CD4-positive, alpha-beta T cell treated with Interferon alpha-2 for 1 hour (primary cell): ENCODE data around the gene C9orf152.
"Not testable (repeated sequence)": the region's sequence is repeated elsewhere in the genome, so short reads cannot be mapped to it uniquely, and the experiment has no call there.

Experiments used
- DNase-seq, 2 donors: peaks; one replicate each; pipeline ENCODE4 v3.0.0-alpha.2; 2020 to 2022

Gene C9orf152

DNA sequence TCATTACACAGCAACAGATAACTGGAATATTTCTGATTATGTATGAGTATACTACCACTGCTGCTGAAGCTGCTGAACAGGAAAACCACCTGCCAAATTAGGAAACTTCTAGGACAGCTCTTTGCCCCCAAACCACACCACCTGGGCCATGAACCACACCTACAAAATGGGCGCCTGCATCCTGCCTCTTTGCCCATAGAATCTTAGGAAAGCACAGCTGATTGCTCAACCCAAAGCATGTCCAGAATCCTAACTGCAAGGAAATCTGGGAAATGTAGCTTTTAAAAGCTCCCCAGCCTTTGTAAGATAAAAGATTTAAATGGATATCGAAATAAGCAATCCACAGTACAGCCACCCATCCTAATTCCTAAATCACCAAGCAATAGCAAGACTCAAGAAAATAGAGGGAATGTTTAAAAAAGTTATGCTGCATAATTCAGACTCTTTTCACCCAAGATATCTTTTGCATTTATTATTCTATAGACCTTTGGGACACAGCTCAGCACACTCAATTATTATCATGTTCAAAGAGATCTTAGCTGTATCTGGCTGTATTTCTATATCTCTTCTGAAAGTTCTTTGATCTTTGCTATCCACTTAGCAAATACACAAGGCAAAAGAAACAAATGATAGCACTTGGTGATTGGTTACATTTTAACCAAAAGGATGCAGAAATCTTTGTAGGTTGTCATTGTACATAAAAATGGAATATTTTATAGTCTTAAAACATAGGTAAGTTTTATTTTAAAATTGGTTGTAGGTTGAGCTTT, 6.8 kb upstream of the C9orf152 start:
- no peak for DNase-seq

DNA sequence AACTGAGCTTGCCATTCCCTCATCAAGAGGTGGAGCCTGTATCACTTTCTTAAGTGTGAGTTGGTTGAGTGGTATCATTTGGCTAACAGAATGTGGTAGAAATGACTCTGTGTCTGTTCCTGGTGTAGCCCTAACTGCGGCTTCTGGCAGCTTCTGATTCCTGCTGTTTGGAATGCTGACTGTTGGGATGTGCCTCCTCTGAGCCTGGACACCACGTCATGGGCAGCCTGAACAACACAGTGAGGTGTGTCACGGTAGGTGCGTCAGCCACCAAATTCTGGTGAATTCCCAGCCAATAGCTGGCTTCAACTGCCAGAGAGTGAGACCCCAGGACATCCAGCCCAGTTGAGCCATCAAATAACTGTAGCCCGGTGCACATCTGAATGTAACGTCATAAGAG, 6.1 kb upstream of the C9orf152 start:
- DNase-seq, result no peak

DNA sequence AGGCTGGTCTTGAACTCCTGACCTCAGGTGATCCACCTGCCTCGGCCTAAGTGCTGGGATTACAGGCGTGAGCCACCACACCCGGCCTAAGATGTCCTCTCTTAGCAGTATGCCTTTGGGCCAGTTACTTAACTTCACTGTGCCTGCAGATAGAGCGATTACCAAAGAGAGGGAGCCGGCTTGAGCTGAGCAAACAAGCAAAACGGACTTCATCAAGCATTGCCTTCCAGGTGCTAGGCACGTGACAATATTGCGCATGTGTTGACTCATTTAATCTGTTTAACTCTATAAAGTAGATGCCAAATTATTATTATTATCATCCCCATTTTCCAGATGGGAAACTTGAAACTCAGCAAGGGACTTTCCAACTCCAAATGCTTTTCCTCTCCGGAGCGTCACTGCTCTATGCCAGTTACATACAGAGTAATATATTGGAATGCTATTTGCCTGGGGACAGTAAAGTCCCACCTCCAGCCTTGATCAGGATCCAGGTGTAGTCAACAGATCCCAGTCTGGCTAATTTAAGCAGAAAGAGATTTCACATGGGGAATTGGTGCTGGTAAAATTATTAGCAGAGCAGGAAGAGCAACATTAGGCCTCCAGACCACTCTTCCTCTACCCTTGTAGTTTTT, 5.6 kb upstream of the C9orf152 start:
- DNase-seq, result no peak

DNA sequence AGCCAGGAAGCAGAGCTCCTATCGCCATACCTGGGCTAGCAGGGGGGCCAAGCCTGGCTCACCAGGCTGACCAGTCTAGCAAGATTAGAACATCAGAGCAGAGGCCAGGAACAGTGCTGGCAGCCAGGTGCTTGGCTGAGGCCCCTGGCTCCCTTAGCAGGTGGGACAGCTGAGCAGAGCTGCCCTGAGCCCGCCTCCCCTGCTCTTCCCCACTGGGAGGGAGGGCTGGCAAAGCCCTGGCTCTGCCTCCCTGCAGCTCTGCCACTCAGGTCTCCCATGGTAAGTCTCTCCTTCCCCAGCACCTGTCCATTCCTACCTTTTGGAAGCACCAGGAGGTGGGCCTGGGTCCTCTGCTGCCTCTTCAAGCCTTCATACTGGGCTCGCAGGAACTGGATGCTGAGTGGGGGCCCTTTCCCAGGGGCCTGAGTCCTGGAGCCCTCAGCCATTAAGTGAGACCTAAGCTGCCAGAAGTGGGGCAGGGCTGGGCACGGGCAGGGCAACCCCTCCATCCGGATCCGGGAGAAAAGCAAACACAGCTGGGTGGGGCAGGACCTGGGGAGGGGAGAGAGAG, 803 bp downstream of the C9orf152 start:
- no peak for DNase-seq

DNA sequence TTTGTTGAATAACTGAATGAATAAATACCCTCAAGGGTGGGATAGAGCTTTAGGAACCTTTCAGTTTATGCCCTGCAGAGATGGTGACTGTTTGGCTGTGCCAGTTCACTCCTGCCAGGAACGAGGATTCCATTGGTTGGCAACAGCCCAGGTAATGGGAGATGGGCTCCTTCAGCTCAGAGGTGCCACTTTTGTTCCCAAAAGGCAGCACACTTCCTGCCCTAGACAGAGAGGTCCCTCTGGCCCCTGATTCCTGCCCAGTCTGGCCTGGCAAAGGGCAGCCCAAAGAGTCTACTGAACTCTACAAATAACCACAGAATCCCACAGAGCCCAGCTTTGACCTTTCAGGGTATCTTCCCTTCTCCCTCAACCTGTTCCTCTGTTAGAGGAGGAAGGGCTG, 1.6 kb downstream of the C9orf152 start:
- DNase-seq, result no peak

DNA sequence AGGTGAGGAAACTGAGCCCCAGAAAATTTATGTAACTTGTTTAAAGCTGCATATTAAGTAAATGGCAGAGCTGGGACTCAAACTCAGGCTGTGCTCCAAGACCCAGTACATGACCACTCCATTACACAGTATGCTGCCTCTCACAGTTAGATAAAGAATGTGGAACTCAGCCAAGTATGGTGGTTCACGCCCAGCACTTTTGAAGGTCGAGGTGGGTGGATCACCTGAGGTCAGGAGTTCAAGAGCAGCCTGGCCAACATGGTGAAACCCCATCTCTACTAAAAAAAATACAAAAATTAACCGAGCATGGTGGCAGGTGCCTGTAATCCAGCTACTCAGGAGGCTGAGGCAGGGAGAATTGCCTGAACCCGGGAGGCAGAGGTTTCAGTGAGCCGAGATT, 2.3 kb downstream of the C9orf152 start:
- not testable (repeated sequence) for DNase-seq

DNA sequence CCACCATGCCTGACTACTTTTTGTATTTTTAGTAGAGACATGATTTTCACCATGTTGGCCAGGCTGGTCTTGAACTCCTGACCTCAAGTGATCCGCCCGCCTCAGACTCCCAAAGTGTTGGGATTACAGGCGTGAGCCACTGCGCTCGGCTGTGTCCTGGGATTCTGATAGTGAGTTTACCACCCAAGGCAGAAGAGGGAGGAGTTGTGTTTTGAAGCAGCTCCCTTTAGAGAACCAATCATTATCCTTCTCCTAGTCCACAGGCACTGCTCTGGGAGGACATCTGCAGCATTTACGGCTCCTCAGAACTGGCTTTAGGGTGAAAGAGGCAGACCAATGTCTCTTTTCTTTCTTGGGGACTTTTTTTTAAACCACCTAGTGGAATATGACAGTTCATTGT, 5.7 kb downstream of the C9orf152 start:
- no peak for DNase-seq

DNA sequence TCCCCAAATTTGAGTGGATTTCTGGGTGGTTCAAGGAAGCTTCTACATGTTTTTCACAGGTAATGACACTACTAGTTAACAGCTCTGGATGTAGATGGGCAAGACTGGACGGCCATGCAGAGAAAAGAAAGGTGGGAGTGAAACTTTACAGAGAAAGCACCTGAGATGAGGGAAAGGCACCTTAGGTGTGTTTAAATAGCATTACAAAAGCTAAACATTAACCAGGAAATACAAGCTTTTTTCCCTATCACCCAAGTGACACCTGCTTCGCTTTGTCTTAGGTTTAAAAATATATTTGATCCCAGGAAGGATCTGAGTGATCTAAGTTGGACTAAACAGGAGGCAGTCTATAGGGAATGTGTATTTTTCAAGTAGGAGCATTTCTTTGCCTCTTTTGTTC, 8.3 kb downstream of the C9orf152 start:
- no peak for DNase-seq

DNA sequence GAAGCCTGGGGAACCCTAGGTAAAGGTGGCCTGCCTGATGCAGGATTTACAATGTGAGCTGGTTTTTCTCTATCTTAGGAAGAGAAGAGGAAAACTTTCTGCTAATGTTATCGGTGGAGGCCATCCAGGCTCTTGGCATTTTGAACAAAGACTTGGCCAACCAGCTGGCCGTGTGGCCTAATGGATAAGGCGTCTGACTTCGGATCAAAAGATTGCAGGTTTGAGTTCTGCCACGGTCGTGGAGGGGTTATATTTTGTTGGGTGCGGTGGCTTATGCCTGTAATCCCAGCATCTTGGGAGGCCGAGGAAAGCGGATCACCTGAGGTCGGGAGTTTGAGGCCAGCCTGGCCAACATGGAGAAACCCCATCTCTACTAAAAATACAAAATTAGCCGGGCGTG, 9.6 kb downstream of the C9orf152 start:
- DNase-seq, result no peak

DNA sequence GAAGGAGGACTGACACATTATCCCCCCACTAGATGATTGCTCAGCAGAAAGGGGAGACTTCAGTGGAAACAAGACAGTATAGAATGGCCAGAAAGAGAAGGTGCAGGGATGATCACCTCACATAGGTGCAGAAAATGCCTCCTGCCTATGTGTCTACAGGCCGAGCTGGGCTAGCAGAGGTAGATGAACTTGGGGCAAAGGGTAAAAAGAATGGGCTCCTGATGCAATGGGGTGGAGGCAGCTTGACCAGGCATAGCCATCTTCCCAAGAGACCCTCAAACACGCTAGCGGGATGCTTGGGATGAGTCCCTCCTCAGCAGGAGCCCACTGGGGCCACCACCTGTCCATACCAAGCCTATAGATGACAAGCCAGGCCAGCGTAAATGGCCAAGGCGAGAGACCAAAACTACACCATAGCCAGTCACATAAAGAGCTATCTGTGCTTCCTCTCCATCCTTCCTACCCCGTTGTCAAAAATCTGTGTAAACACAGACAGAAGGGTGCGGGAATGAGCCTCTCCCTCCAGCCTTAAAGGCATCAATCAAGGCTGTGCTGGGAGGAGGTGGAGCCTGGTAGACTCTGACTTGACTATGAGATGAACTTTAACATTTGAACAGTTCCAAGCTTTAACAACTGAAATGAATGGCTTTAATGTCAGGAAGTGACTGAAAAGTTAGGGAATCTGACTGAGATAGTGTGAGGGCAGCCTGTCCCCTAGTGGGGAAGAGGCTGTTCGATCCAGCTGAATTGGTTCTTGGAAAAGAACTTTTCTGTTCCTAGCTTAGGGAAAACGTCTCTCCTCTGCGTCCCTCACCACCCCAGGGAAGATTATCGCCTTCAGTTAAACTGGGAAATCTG, 10.4 kb downstream of the C9orf152 start:
- no peak for DNase-seq

DNA sequence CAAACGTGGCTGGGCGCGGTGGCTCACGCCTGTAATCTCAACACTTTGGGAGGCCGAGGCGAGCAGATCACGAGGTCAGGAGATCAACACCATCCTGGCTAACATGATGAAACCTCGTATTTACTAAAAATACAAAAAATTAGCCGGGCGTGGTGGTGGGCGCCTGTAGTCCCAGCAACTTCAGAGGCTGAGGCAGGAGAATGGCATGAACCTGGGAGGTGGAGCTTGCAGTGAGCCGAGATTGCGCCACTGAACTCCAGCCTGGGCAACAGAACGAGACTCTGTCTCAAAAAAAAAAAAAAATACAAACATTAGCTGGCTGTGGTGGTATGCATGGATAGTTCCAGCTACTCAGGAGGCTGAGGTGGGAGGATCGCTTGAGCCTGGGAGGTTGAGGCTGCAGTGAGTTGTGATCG, 11.9 kb downstream of the C9orf152 start:
- DNase-seq, result not testable (repeated sequence)

DNA sequence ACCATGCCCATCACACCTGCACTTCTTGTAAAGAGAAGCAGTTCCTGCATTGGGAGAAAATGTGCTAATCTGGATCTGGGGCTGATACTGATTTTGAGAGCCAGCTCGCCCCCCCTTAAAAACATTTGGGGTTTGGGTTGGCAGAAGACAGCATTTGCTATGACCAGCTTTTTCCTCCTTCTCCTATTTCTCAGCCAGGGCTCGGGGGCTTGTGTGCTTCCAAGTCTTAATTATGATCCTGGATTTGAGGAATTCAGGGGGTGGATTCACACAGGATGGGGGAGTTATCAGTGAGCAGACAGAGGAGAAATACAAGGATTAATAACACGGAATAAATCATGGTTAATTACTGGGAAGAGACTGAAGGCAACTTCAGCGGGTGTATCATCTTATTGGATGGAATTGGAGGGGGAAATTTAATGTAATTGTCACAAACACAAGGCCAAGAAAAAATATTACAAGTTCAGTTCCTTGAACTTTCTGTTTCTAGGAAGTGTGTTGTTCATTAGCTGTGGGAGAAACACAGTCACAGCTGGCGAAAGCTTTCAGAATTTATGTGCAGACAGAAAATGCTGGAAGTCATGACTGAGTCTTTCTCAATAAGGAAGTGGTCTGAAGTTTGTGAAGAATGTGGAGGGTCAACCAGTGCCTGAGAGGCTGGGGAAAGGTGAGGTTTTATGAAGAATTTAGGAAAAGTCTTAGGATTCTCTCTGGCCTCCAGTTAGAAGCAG, 15.3 kb downstream of the C9orf152 start:
- DNase-seq, result no peak

DNA sequence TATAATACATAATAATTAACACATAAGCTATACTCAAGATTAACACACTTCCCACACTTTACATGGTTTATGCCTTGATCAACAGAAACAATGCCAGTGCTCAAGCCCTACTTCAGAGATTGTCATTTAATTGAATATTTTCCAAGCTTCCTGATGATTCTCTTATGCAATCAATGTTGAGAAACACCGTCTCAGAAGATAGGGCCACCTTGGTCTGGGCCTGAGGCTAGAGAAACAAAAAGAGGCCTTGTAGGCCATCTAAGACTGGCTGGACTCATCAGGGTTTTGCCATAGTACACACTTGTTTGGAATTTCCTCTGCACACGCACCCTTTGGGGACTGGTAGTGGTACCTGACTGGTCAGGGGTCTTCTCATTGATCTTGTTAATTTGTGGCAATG, 16.3 kb downstream of the C9orf152 start:
- DNase-seq, result no peak

DNA sequence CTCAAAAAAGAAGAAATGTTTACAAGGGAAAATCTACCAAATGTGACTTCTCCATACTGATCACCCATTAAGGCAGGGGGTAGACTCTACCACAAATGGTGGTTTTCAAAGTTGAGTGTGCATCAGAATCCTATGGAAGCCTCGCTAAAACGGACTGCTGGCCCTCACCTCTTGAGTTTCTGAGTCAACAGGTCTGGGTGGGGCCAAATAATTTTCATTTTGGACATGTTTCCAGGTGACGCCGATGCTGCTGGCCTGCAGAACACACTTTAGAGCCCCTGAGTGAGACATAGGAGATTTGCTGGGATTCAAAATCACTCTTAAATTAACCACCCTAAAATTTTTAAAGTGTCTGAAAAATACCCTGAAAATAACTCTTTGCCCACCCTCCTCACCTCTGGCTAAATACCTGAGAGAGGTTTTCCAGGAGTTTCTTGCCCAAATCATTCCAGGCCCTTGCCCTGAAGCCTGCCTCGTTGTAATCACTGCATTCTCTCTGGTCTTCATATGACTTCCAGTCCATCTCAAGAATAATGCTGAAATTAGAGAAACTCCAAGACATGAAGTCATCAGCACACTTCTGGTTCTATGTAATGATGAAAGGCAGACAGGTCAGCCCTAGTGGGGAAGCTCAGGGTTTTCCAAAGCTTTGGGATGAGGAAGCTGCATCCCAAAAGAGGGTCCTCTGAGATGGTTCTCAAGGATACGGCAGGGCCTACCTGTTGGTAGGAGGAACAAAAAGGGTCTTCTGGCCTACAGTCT, 18.2 kb downstream of the C9orf152 start:
- no peak for DNase-seq

DNA sequence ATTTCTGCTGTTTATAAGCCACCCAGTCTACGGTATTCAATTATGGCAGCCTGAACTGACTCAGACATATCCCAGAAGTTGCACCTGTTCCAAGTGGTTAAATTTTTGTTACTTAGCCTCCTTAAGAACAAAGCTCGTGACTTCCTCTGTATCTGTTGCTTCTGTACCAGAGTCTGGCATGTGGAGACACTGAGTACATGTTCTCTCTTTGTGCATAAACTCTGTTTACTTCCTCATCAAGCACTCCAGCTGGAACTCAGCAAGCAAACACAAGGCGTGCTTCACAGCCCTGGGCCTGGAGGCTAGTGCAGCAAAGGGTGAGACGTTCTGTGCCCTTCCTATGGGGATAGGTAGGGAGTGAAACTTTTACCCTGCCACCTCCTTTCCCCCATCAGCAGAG, 19.0 kb downstream of the C9orf152 start:
- DNase-seq, result no peak

DNA sequence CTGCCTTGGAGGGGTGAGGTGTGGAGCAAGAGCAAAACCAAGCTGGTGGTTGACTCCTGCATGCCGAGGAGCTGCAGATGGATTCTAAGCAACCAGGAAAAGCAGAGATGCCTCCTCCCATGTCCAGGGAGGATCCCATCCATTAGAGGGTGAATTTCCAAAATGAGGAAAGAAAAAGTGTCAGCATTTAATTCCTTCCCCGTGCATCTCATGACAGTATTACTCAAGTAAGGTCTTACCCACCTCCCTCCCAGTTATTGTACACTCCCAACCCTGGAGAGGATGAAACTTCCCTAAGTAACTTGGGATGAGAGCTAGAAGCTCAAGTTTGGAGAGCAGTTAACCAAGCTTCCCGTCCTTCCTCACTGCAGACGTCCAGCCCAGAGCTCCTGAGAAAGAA, 19.9 kb downstream of the C9orf152 start:
- no peak for DNase-seq

DNA sequence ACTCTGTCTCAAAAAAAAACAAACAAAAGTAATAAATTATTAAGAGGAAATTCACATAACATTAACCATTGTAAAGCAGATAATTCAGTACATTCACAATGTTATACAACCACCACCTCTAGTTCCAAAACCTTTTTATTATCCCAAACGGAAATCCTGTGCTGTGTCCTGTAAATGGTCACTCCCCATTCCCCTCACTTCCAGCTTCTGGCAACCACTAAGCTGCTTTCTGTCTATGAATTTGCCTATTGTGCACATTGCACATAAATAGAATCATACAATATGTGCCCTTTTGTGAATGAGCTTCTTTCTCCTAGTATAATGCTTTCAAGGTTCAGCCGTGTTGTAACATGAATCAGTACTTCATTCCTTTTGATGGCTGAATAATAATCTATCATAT, 20.8 kb downstream of the C9orf152 start:
- DNase-seq, result no peak

DNA sequence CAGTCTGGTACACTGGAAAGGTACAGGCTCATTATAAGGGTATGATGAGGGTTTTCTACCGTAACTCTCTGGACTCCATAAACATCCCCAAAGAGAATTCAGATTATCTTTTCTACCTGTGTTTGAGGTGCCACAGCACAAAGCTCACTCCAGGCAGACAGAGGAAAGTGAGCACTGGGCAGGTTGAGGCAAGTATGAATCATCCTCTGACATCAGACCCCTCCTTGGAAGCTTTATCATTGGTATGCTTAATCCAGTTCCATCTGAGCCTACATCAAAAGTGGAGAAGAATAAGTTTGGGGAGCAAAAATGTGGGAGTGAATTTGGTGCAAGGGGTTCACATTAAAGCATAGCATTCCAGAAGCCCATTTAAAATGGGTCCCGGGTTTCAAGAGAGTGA, 21.7 kb downstream of the C9orf152 start:
- no peak for DNase-seq

DNA sequence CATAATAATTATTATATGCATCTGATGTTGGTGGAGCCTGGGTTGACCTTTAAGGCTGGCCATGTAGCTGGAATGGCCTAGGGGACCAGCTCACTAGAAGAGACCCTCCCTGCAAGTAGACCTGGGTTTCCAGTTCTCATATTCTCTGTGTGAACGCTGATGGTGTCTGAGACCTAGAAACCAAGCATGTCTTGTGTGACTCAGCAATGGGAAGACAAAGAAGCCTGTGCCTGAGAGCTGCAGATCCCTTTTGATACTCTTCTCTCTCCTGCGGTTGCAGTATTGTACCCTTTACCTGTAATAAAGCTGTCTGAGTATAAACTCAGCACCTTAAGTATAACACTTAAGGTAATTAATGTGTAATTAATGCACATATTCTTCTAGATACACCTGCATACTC, 22.2 kb downstream of the C9orf152 start:
- DNase-seq, result no peak

DNA sequence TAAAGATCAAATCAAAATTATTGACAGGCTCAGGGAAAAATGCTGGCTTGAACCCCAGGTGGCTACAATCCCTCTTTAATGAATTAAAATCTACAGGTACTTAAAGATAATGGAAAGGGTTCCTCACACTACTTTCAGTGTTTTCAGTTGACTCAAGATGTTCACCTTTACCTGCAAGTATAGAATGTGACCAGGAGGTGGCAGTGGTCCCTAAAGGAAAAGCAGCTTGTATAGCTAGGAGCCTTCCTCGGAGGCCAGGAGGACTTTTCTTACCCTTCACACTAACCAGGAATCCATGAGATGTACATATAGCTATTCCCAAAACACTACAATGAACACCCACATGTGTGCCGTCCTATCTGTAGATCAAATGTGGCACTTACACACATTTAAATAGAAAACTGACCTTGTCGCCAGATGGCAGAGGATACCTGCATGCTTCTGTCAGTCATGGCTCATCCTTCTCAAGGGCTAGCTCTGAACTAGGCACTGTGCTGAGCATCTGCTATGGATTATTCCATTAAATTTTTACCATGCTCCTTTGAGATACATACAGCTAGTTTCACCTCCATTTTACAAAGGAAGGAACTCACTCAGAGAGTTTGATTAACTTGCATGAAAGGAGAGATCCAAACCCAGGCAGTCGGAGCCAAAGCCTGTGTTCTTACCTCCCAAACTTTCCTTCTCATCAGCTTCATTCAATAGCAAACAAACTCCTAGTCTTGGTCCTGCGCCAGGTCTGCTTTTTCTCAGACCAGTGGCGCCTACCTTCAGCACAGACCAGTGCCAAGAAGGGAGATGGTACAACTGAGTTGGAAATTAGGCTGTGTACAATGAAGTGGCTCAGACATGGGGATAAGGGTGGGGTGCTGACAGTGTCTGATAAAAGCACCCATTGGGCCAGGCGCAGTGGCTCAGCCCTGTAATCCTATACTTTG, 24.5 kb downstream of the C9orf152 start:
- DNase-seq, result peak; percentile 41 to 60
